ENCODE results near the gene COL25A1.
"Not testable (repeated sequence)": the region's sequence is repeated elsewhere in the genome, so short reads cannot be mapped to it uniquely, and the experiment has no call there.

The COL25A1 gene

GRCh38 chr4:109114501-109114900, 188.0 kb downstream of the COL25A1 start:
- in situ Hi-C loops (cut with MboI; ENCODE audit: low sequenced_read_pairs, unreplicated experiment): no loop called here

GRCh38 chr4:109113521-109113920, 188.9 kb downstream of the COL25A1 start:
- DNase-seq (ENCODE audit: low spot score): no peak
- no peak for TF ChIP-seq CTCF (IDR thresholded peaks at IDR 0.05; ENCODE audit: borderline replicate concordance, control extremely low read depth, extremely low read depth, insufficient read depth, missing control alignments)
- in situ Hi-C loops (cut with MboI; ENCODE audit: low sequenced_read_pairs, unreplicated experiment): no loop called here

More at GRCh38 chr4:109114501-109114900, 188.0 kb downstream of the COL25A1 start:
- no peak for TF ChIP-seq CTCF (IDR thresholded peaks at IDR 0.05; ENCODE audit: borderline replicate concordance, control extremely low read depth, extremely low read depth, insufficient read depth, missing control alignments)
- no peak for DNase-seq (ENCODE audit: low spot score)

GRCh38 chr4:109111031-109111430, 191.4 kb downstream of the COL25A1 start:
- DNase-seq (ENCODE audit: low spot score): no peak
- in situ Hi-C loops (cut with MboI; ENCODE audit: low sequenced_read_pairs, unreplicated experiment): no loop called here
- TF ChIP-seq CTCF (IDR thresholded peaks at IDR 0.05; ENCODE audit: borderline replicate concordance, control extremely low read depth, extremely low read depth, insufficient read depth, missing control alignments): no peak

GRCh38 chr4:109108215-109108614, 194.2 kb downstream of the COL25A1 start:
- DNase-seq (ENCODE audit: low spot score); in situ Hi-C loops (cut with MboI; ENCODE audit: low sequenced_read_pairs, unreplicated experiment): not testable (repeated sequence)

- TF ChIP-seq CTCF (IDR thresholded peaks at IDR 0.05; ENCODE audit: borderline replicate concordance, control extremely low read depth, extremely low read depth, insufficient read depth, missing control alignments): no peak
- DNase-seq (ENCODE audit: low spot score): no peak
- in situ Hi-C loops (cut with MboI; ENCODE audit: low sequenced_read_pairs, unreplicated experiment): no loop called here
These were observed 208.4 kb downstream of the COL25A1 start for GRCh38 chr4:109094056-109094455.

GRCh38 chr4:109091727-109092409, 210.6 kb downstream of the COL25A1 start:
- TF ChIP-seq CTCF (IDR thresholded peaks at IDR 0.05; ENCODE audit: borderline replicate concordance, control extremely low read depth, extremely low read depth, insufficient read depth, missing control alignments): no peak
- in situ Hi-C loops (cut with MboI; ENCODE audit: low sequenced_read_pairs, unreplicated experiment): no loop called here
- DNase-seq (ENCODE audit: low spot score): no peak

- DNase-seq (ENCODE audit: low spot score): no peak
- in situ Hi-C loops (cut with MboI; ENCODE audit: low sequenced_read_pairs, unreplicated experiment): no loop called here
- no peak for TF ChIP-seq CTCF (IDR thresholded peaks at IDR 0.05; ENCODE audit: borderline replicate concordance, control extremely low read depth, extremely low read depth, insufficient read depth, missing control alignments)
These were observed 218.5 kb downstream of the COL25A1 start for GRCh38 chr4:109083911-109084310.

All from GM13976 (cell line).